AG04450 (cell line): ENCODE results near the gene SLIT3. TPM values are rescaled to one million over a fixed set of nuclear protein-coding genes. Genes with fewer than 3 reads are reported as not detected.

ENCODE experiments used
- CTCF ChIA-PET: fragments of 300-600, 350-600 bp; formaldehyde crosslinking; extraction: SDS; loops from one replicate; lab custom pipeline; 2022; ENCODE audit warnings: antibody characterized with exemption, inconsistent platforms; lab: Charles Lee
- POLR2A ChIA-PET: fragments of 350-600 bp; formaldehyde crosslinking; extraction: SDS; loops from one replicate; lab custom pipeline; 2021; ENCODE audit warnings: antibody characterized with exemption, inconsistent platforms; lab: Yijun Ruan, JAX
- DNase-seq: peaks from one replicate; pipeline ENCODE4 v3.0.0-alpha.2; 2011; ENCODE audit warnings: low read depth, low spot score
- H3K27ac ChIP-seq: one replicate; pipeline ENCODE4 v1.5.1; 2012; ENCODE audit warnings: low read depth, low read length, control low read depth
- H3K27me3 ChIP-seq: one replicate; pipeline ENCODE4 v1.6.0; 2012; ENCODE audit warnings: low read length; ENCODE audit not compliant: control insufficient read depth, insufficient read depth
- H3K4me3 ChIP-seq: 2 replicates; pipeline ENCODE4 v1.5.1; 2011; ENCODE audit warnings: mild to moderate bottlenecking, low read depth, low read length, control low read depth
- H3K9me3 ChIP-seq: 2 replicates; pipeline ENCODE4 v1.5.1; 2012; ENCODE audit warnings: low read length; ENCODE audit not compliant: control insufficient read depth, insufficient read depth
- polyA plus RNA-seq: library from polyadenylated mRNA; depleted of rRNA; stranded (reverse); fragments of >200 nt; gene quantifications from 2 replicates; pipeline ENCODE4 v1.2.3, GENCODE V29; 2011
- TF ChIP-seq, protein P1 (sequence below): IDR thresholded peaks from 2 replicates; pipeline ENCODE4 v1.5.1; 2011; ENCODE audit warnings: low read depth, low read length, control low read depth, inconsistent platforms

SLIT3 gene
- polyA plus RNA-seq, 1 experiment, result 0.26 TPM

DNA sequence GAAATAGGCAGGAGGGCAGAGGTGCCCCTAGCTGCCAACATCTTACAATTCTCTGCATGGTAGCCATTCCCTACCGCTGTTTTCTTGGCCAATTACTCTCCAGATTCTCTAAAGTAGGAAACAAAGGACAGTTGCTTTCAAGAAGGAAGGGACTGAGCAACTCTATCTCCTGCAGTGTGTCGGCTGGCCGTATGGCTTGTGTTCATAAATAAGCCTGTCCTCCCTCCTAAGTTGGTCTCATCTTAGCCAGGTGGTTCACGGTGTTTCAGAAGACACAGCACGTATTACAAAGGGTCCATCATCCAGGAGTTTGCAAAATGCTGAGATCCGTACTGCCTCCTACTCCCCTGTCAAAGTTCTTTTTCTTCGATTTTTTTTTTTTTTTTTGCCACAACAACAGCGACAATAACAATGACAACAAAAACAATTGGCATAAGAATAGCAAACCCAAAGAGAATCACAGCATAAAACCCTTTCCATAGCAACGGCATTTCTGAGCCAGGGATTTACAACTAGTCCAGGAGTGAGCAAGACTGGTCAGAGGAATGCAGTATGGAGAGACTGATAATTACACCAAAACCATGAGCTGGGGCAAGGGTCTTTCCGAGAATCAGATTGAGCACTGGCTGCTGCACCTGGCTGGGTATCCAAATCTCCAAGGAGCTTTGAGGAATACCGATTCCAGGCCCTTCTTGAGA lies 212.8 kb downstream of the SLIT3 start:
- Histone ChIP-seq H3K9me3 (peaks cover 2% of the 10 kb centered on the region; the same call in 1 of the 2 replicates), H3K4me3 (no peak overlapping the region), H3K27ac (no peak overlapping the region), H3K27me3 (no peaks in the 10 kb centered on the region)
- no peak for DNase-seq
- CTCF ChIA-PET, result interaction anchor here (1.1 kb wide), 1 partner anchor 10 kb away, joined by 3 read pairs; no protein-coding TSS in a partner anchor
- TF ChIP-seq, protein P1, sequence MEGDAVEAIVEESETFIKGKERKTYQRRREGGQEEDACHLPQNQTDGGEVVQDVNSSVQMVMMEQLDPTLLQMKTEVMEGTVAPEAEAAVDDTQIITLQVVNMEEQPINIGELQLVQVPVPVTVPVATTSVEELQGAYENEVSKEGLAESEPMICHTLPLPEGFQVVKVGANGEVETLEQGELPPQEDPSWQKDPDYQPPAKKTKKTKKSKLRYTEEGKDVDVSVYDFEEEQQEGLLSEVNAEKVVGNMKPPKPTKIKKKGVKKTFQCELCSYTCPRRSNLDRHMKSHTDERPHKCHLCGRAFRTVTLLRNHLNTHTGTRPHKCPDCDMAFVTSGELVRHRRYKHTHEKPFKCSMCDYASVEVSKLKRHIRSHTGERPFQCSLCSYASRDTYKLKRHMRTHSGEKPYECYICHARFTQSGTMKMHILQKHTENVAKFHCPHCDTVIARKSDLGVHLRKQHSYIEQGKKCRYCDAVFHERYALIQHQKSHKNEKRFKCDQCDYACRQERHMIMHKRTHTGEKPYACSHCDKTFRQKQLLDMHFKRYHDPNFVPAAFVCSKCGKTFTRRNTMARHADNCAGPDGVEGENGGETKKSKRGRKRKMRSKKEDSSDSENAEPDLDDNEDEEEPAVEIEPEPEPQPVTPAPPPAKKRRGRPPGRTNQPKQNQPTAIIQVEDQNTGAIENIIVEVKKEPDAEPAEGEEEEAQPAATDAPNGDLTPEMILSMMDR, result no peak
- POLR2A ChIA-PET, result no interaction called here

DNA sequence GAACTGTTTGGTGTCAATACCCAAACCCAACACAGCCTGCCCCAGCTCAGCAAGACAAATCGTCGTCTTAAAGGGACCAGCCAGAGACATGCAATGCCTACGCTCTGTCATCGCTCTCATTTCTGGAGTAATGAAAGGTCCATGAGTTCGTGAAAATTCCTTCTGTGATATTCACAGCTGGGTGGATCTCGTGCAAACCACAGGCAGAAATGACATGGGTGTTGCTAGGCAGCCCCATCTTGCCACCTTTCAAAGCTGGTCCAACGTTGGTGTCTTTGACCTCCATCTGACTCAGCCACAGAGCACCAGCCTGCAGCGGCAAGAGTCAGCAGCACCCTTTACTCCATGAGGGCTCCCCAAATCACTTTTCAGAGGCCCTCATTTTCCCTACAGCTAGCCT lies 215.3 kb downstream of the SLIT3 start:
- POLR2A ChIA-PET, result no interaction called here
- Histone ChIP-seq H3K27ac (no peak overlapping the region), H3K4me3 (no peak overlapping the region), H3K9me3 (no peaks in the 10 kb centered on the region; the same call in 1 of the 2 replicates), H3K27me3 (no peaks in the 10 kb centered on the region)
- DNase-seq, result no peak
- TF ChIP-seq, protein P1, result no peak
- CTCF ChIA-PET, result no interaction called here

DNA sequence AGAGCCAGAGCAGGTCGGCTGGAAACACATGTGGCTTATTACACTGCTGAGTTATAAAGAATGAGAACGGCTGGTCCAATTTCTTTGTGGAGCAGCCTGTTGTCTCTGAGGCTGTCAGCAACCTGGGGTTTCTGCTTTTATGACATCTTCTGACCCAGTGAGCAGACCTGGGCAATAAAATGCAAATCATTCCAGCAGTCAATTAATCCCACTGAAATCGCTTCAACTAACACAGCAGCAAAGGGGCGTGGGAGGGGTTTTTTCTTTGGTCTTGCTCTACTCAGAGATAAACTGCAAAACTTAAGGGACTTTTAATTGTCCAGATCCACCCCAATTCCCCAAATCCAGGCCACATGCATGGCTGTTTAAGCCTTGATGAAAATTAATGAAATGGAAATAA lies 215.7 kb downstream of the SLIT3 start:
- Histone ChIP-seq H3K9me3 (no peaks in the 10 kb centered on the region; the same call in 1 of the 2 replicates), H3K27ac (no peak overlapping the region), H3K27me3 (no peaks in the 10 kb centered on the region), H3K4me3 (no peak overlapping the region)
- TF ChIP-seq, protein P1, result no peak
- CTCF ChIA-PET, result no interaction called here
- no peak for DNase-seq
- POLR2A ChIA-PET, result no interaction called here

DNA sequence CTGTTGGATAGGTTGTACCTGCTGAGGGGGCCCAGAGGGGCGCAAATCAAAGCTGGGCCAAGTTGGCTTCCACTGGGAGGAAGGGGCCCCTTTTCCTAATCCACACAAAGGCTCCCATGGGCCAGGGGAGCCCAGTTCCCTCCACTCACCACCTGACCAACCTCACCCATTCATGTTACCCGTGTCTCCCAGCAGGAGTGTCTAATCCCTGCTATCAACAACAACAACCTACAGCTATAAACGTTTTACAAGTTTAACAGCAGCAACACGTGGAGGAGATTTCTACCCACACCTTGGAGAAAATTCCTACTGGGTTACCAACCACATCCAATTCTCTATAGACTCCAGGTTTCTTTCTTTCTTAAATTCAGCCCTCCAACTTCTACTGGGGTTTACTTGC lies 216.2 kb downstream of the SLIT3 start:
- no peaks in the 10 kb centered on the region for H3K27me3 ChIP-seq
- DNase-seq, result no peak
- ChIA-PET POLR2A (no interaction called here), CTCF (no interaction called here)
- H3K4me3 ChIP-seq, result no peak overlapping the region
- no peaks in the 10 kb centered on the region for H3K9me3 ChIP-seq
- no peak overlapping the region for H3K27ac ChIP-seq
- TF ChIP-seq, protein P1, result no peak

DNA sequence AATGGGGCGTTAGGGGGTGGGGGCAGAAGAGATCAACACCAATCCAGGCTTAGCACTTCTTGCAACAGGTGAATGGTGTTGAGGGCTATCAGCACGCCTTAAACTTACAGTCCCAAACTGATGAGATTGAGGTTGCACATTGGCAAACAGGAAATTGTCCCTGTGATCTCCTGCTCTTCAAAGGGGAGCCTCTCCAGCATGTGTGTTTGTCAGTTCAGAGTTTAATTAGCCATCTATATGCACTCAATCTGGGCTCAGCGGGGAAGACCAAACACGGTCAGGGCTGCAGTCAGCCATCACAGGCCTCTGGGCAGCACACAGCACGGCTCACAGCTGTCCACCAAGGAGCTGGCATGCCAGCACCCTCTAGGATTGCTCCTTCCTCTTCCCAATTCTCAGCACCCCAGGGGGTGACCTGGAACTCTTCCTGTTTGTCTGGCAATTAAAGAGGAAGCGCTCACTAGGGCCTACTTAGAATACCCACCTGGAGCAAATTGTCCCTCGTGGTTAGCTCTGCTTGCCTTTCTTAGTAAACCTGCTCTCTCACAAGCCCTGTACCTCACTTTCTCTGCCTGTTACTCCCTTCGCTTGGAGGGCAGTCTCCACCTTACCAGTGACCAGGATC lies 217.4 kb downstream of the SLIT3 start:
- no peaks in the 10 kb centered on the region for H3K27me3 ChIP-seq
- H3K4me3 ChIP-seq, result no peak overlapping the region
- no peak overlapping the region for H3K27ac ChIP-seq
- ChIA-PET CTCF (no interaction called here), POLR2A (no interaction called here)
- H3K9me3 ChIP-seq, result no peaks in the 10 kb centered on the region
- DNase-seq, result no peak
- TF ChIP-seq, protein P1, result no peak
